GM12864 (cell line): ENCODE measurements around the gene FHL2.

Experiments used
- DNase-seq: peaks from one replicate; pipeline ENCODE4 v3.0.0-alpha.2; 2011; ENCODE audit warnings: low read depth
- H3K4me3 ChIP-seq: 2 replicates; pipeline ENCODE4 v1.5.1; 2011; ENCODE audit warnings: mild to moderate bottlenecking, low read depth, low read length, control low read depth
- TF ChIP-seq, protein P1 (sequence below): IDR thresholded peaks from 2 replicates; pipeline ENCODE4 v1.5.1; 2011; ENCODE audit warnings: low read depth, mild to moderate bottlenecking, moderate library complexity, low read length, control low read depth, inconsistent platforms; ENCODE audit errors: missing control alignments

The FHL2 gene

DNA sequence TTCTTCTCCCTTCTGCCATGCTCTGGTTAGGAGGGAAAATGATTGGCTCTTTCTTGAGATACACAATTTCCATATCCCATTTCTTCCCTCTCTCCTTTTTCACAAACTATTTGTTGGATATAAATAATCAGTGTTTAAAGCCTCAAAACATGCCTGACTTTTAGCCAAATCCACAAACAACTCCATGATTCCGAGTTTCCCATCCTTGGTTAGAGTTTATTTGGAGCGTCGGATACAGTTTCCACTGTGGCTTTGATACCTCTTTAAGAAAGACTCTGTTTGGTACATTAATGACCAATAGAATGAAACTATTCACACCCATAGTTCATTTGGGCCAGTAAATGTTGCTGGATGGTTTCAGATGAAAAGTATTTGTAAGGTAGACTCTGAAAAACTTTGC lies 5.9 kb upstream of the FHL2 start:
- no peak for DNase-seq
- H3K4me3 ChIP-seq = no peak overlapping the region
- TF ChIP-seq, protein P1, sequence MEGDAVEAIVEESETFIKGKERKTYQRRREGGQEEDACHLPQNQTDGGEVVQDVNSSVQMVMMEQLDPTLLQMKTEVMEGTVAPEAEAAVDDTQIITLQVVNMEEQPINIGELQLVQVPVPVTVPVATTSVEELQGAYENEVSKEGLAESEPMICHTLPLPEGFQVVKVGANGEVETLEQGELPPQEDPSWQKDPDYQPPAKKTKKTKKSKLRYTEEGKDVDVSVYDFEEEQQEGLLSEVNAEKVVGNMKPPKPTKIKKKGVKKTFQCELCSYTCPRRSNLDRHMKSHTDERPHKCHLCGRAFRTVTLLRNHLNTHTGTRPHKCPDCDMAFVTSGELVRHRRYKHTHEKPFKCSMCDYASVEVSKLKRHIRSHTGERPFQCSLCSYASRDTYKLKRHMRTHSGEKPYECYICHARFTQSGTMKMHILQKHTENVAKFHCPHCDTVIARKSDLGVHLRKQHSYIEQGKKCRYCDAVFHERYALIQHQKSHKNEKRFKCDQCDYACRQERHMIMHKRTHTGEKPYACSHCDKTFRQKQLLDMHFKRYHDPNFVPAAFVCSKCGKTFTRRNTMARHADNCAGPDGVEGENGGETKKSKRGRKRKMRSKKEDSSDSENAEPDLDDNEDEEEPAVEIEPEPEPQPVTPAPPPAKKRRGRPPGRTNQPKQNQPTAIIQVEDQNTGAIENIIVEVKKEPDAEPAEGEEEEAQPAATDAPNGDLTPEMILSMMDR = no peak

DNA sequence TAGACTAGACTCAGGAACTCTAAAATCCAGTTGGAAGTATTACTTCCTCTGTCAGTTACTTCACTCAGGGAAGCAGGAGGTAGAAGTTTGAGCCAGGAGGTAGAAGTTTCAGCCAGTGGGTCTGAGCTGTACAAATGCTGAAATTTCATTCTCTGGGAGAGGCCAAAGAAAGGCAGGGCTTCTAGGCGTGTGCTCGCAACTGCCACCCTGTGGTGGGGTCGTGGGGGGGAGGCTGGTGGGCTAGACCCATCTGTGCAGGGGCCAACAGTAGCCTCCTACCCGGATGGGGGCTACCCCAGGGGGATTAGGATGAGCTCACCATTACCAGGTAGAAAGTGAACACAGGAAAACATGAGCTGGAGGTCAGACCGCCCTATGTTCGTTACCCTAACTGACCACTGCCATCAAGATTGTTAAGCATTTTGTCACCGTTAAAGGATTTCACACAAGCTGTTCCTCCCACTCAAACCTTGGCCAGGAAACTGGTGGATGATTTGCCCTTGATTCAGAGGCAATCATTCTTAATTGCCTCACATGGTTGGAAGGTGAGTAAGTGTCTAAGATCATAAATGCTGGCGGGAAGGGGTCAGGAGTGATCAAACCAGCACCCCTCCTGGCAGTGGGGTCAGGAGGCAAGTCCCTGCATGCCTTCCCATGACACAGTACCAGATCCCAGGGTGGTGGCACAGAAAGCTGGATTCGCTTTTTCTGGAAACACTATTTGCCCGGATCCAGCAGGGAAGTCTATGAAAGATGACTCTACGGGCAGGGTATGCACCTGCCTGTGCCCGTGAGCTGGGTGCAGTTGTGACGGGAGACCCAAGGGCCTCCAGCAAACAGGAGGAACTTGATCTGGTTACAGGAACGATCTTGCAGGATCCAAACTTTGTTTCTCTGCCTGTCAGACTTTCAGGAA lies 5.2 kb upstream of the FHL2 start:
- no peak overlapping the region for H3K4me3 ChIP-seq
- TF ChIP-seq, protein P1 = no peak
- DNase-seq = no peak

DNA sequence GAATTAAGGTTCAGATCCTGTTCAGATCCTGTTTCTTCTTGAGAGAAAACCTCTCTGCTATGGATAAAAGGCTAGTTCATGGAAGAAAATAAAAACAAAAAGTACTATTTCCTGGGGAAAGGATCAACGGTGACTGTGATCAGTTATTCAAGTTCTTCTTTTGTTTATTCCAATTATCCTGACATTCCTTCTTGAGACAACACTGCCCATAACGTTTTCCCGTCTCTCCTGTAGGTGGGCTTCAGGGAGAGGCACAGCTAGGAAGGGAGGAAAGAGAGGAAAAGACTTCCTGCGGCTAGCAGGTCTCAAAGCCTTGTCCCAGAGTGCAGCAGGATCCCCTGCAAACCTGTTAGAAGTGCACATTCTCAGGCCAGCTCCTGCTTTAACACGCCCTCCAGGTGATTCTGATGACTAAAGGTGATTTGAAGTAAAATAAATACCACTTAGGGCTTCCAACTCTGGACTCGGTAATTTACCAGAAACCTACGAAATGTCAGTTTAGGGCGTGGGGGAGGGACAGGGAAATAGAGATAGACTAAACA lies 4.5 kb upstream of the FHL2 start:
- H3K4me3 ChIP-seq = no peak overlapping the region
- DNase-seq = no peak
- TF ChIP-seq, protein P1 = no peak

DNA sequence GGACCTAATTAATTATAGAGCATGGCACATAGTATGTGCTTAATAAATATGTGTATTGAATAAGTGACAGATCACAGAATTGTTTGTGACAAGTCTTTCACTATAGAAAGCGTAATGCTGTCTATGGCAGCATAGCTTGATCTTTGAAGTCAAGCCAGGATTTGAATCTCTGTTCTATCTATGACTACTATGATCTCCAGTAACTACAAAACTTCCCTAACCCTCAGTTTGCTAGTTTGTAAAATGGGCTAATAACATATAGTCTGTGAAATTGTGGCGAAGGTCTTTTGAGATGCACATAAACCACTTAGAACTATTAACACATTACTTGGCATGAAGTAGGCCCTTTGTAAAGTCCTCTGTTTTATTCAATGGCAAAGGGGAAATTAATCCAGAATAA lies 4.0 kb upstream of the FHL2 start:
- H3K4me3 ChIP-seq = no peak overlapping the region
- TF ChIP-seq, protein P1 = no peak
- no peak for DNase-seq

DNA sequence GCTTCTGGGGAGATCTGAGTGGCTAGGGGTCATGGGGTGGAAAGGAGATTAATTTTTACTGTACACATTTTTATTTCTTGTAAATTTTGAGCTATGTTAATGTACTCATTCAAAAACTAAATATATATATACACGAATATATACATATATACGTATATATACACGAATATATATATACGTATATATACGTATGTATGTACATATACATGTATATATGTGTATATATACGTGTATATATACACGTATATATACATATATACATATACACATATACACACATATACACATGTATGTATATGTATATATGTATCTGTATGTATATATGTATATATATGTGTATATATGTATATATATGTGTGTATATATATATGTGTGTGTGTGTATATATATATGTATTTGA lies 3.0 kb upstream of the FHL2 start:
- DNase-seq = no peak
- TF ChIP-seq, protein P1 = no peak
- no peak overlapping the region for H3K4me3 ChIP-seq

DNA sequence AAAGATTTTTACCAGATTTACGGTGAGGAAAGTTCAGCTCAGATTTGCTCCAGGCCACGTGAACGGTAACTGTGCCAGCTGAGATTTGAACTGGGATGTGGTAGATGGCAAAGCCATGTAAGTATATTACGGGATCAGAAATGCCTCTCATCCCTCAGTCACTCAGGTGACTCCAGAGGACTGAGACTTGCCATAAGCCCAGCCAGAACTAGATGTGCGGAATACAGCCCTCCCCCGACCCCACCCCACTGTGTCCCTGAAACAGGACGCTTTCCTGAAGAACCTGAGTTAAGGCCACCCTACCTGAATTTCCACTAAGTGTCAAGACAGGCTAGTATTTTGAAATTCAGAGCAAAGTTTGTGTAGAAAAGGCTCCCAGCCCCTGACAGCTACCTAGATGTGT lies 1.3 kb upstream of the FHL2 start:
- DNase-seq = no peak
- no peak overlapping the region for H3K4me3 ChIP-seq
- TF ChIP-seq, protein P1 = no peak
